Inferior parietal cortex (tissue), 1 donor: ENCODE data around the gene TIMP2.

Experiments used
- DNase-seq: peaks from one replicate; pipeline ENCODE4 v3.0.0-alpha.2; 2016; ENCODE audit errors: extremely low spot score

The TIMP2 gene

GRCh38 chr17:78839235-78839761, 85.9 kb downstream of the TIMP2 start:
- no peak for DNase-seq

GRCh38 chr17:78838574-78839005, 86.6 kb downstream of the TIMP2 start:
- no peak for DNase-seq

GRCh38 chr17:78836420-78837021, 88.7 kb downstream of the TIMP2 start:
- no peak for DNase-seq

- DNase-seq, result no peak
Measured at GRCh38 chr17:78834571-78834970, 90.6 kb downstream of the TIMP2 start.

GRCh38 chr17:78832541-78832810, 92.7 kb downstream of the TIMP2 start:
- no peak for DNase-seq

- no peak for DNase-seq
Measured at GRCh38 chr17:78831688-78832540, 93.3 kb downstream of the TIMP2 start.

GRCh38 chr17:78829477-78829876, 95.7 kb downstream of the TIMP2 start:
- DNase-seq, result no peak

GRCh38 chr17:78828470-78829185, 96.6 kb downstream of the TIMP2 start:
- DNase-seq, result no peak

GRCh38 chr17:78826836-78827509, 98.2 kb downstream of the TIMP2 start:
- no peak for DNase-seq

GRCh38 chr17:78826421-78826820, 98.8 kb downstream of the TIMP2 start:
- no peak for DNase-seq

- DNase-seq, result no peak
Measured at GRCh38 chr17:78825696-78826095, 99.5 kb downstream of the TIMP2 start.

GRCh38 chr17:78824240-78824639, 100.9 kb downstream of the TIMP2 start:
- DNase-seq, result no peak

GRCh38 chr17:78823282-78824046, 101.7 kb downstream of the TIMP2 start:
- DNase-seq, result no peak

- peak; percentile 45 for DNase-seq
Measured at GRCh38 chr17:78822552-78822951, 102.6 kb downstream of the TIMP2 start.

GRCh38 chr17:78821961-78822360, 103.2 kb downstream of the TIMP2 start:
- DNase-seq, result no peak

- no peak for DNase-seq
Measured at GRCh38 chr17:78820841-78821240, 104.3 kb downstream of the TIMP2 start.

- no peak for DNase-seq
Measured at GRCh38 chr17:78819806-78820792, 105.1 kb downstream of the TIMP2 start.

- no peak for DNase-seq
Measured at GRCh38 chr17:78819402-78819801, 105.8 kb downstream of the TIMP2 start.

- DNase-seq, result no peak
Measured at GRCh38 chr17:78818932-78819331, 106.3 kb downstream of the TIMP2 start.
